GM12874 (cell line): Measurements from ENCODE around the gene AGAP3.

Experiments used
- CTCF ChIP-seq: IDR thresholded peaks from 2 replicates; pipeline ENCODE4 v1.5.1; 2011; ENCODE audit warnings: low read depth, mild to moderate bottlenecking, control low read depth, low read length, moderate library complexity; ENCODE audit not compliant: insufficient read depth

The AGAP3 gene

GRCh38 chr7:151185762-151186639, 99.7 kb downstream of the AGAP3 start:
- TF ChIP-seq CTCF, result no peak

DNA sequence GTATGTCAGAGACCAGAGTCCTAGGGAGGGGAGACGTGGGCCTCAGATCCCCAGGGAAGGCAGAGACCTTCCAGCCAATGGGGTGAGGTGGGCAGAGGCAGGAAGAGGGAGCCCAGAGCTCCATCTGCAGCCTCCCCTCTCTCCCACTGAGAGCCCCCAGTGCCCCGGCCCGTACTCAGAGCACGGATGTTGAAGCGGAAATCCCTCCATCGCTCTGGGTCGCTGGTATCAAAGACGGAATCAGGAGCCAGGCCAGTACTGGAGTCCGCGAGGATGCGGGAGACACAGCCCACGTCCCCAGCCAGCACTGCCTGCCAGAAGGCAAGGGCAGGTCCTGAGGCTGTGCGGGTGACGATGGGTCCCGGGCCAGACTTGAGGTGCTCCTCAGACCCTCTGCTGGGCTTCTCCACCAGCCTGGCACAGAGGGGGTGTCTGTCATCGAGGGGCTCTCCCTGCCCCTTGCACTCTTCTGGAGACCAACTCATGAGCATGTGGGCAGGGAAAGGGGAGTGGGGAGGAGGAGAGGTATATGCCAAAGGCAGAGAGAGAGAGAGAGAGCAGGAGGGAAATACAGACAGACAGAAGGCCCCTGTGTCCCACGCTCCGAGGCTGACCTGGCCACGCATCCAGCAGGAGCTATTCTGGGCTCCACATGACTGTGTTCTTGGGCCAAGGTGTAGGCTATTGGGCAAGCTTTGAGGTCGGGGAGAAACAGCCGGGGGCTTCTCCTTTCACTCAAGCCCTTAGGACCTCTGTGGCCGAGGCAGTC, 100.5 kb downstream of the AGAP3 start, which contains the start of gene ASB10:
Gene ASB10, minus strand, starts transcription at position 611 of the 769 bp plus-strand sequence. Its CDS starts 120 bp downstream, at position 491.
- no peak for TF ChIP-seq CTCF

- TF ChIP-seq CTCF, result no peak
These were observed 101.4 kb downstream of the AGAP3 start for GRCh38 chr7:151187409-151188251.

- no peak for TF ChIP-seq CTCF
These were observed 101.9 kb downstream of the AGAP3 start for GRCh38 chr7:151188252-151188542.

DNA sequence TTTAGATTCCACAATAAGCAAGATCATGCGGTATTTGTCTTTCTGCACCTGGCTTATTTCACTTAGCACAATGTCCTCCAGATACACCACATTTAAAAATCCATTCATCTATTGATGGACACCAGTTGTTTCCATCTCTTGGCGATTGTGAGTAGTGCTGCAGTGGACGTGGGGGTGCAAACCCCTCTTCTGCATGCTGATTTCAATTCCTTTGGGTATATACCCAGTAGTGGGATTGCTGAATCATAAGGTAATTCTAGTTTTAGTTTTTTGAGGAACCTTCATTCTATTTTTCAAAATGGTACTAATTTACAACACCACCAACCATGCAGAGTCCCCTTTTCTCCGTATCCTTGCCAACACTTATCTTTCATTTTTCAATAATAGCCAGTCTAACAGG, 102.8 kb downstream of the AGAP3 start:
- no peak for TF ChIP-seq CTCF

- TF ChIP-seq CTCF, result no peak
These were observed 105.3 kb downstream of the AGAP3 start for GRCh38 chr7:151191544-151191943.
